22Rv1 (cell line): ENCODE measurements around the gene LCA5.

Experiments used
- CTCF ChIP-seq: fragments of 450-650 bp; IDR thresholded peaks from 2 replicates; pipeline ENCODE4 v1.5.1; 2017; ENCODE audit warnings: mild to moderate bottlenecking
- ZFX ChIP-seq: fragments of 450-650 bp; IDR thresholded peaks from 2 replicates; pipeline ENCODE4 v1.6.1; 2017; ENCODE audit warnings: antibody characterized with exemption, borderline replicate concordance

GRCh38 chr6:79554305-79554704 is 17.1 kb upstream of the LCA5 start:
- TF ChIP-seq CTCF (no peak), ZFX (no peak)
